Hematopoietic multipotent progenitor cell treated with erythropoietin and hydrocortisone succinate and interleukin-3 and kit ligand, for 6 days (in vitro differentiated cells): Measurements from ENCODE around the gene FMNL2.
A peak's percentile ranks its signal among the peaks of the same experiment; 100 is the strongest.

Source experiments
- DNase-seq: peaks from one replicate; pipeline ENCODE4 v3.0.0-alpha.2; 2015

FMNL2 gene

DNA sequence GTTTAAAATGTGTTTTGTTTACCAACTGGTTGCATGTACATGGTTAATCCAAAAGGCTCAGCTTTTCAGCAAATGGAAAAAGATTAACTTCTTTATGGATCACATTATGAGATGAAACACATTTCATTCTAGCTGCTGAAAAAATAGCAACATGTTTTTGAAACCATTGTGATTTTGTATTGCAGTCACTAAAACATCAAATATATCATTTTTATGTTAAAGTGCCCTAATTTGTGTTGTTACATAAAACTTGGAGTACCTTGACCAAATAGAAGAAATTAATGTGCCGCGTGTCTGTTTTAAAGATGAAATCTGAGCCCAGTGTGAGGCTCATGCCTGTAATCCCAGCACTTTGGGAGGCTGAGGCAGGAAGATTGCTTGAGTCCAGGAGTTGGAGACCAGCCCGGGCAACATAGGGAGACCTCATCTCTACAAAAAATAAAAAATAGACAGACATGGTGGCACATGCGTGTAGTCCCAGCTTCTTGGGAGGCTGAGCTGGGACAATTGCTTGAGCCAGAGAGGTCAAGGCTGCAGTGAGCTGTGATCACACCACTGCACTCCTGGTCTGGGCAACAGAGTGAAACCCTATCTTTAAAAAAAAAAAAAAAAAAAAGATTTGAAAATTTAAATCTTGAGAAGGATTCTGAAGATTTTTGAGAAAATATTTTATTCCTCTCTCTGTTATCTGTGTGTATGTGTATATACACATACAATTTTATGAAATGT is 96.6 kb downstream of the FMNL2 start:
- no peak for DNase-seq

- peak; percentile 39 for DNase-seq
Measured at GRCh38 chr2:152432206-152432653, 97.3 kb downstream of the FMNL2 start.

DNA sequence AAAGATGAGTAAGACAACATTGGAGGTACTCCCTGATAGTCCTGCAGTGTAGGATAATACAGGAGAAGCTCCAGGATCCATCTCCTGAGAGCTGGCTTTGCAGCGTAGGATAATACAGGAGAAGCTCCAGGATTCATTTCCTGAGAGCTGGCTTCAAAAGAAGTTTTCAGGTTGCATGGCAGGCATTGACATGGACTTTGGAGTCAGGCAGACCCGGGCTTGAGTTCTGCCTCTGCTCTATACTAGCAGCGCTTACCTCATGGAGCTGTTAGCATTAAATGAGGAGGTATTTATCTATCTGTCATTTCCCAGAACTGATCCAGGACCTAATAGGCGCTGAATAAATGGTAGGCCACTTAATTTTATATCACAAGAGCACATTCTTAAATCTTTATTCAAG is 97.8 kb downstream of the FMNL2 start:
- no peak for DNase-seq

GRCh38 chr2:152433289-152433688 is 98.3 kb downstream of the FMNL2 start:
- no peak for DNase-seq

DNA sequence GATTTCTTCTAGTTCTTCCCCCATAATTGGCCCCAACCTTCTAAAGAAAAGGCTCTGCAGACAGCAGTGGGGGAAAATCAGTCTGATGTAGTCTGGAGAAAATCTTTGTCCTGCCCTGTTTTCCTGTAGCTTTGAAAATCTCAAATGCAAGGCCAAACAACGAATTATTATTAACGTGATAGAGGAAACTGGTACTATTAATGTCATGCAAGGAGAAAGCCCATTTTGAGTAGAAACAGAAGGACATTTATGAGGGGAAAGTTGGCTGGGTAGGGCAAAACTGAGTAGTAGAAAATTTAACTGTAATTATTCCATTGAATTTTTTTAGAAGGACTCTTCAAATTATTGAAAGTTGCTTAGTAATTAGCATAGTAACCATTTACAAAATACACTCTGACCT is 98.8 kb downstream of the FMNL2 start:
- no peak for DNase-seq

GRCh38 chr2:152434395-152435182 is 99.6 kb downstream of the FMNL2 start:
- DNase-seq: no peak

- no peak for DNase-seq
Measured at GRCh38 chr2:152436148-152436547, 101.2 kb downstream of the FMNL2 start.

GRCh38 chr2:152437276-152438108 is 102.5 kb downstream of the FMNL2 start:
- no peak for DNase-seq

GRCh38 chr2:152440049-152440448 is 105.1 kb downstream of the FMNL2 start:
- DNase-seq: no peak

DNA sequence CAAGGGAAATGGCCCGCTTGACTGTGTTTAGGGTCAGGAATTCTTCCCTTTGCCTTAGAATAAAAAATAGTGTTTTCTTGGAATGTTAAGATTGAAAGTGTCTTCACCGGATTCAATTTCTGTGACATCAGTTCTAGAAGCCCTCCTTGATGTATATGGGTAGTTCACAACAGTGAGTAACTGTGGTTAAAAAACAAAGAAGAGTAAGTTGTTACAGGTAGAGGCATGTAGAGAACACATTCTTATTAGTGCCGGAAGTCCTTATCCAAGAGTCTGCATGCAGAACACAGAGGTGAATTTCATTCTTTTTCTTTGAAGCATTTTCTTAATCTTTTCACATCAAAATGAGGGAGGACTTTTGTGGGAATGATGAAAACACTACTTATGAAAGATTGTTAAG is 105.5 kb downstream of the FMNL2 start:
- DNase-seq: no peak

DNA sequence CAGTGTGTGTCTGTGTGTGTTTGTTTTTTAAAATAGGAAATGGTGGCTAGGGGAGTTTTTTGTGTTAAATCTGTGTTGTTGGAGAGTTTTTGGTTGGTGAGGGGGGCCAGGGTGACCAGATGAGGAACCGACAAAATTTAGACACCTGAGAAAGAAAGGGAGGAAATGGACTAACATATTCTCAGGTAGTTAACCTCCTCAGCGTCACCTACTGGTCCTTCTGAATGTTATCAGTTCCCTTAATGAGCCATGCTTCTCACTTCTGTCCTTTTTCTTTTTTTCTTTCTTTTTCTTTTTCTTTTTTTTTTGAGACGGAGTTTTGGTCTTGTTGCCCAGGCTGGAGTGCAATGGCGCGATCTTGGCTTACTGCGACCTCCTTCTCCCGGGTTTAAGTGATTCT is 107.0 kb downstream of the FMNL2 start:
- no peak for DNase-seq

- no peak for DNase-seq
Measured at GRCh38 chr2:152443771-152444170, 108.8 kb downstream of the FMNL2 start.

DNA sequence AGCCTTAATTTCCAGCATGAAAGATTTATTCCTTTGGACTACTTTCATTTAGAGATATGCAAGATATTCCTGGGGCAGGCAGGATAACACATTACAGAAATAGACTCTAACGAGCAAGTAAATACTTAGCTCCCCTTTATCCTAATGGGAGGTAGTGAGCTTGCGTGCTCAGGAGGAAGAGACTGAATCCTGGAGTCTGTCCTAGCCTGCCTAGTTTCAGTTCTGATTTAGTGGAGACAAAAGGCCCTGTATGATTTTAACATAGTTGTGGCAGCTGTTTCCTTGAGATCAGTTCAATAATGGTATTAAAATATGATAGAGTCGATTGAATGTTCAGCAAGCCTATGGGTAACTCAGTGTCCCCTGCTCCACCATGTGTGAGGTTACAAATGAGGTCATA is 109.5 kb downstream of the FMNL2 start:
- DNase-seq: no peak

DNA sequence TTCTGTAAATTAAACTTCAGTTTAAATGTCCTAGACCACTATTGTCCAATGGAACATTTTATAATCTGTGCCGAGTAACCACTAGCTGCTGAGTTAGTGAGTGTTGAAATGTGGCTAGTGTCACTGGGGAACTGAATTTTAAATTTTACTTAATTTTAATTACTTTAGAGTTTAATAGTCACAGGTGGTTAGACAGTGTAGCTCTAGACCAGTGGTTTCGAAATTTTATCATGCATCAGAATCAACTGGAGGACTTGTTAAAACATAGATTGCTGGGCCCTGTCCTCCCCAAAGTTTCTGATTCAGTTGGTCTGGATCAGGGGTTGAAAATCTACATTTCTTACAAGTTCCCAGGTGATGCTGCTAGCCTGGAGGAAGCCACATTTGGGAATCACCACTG is 110.4 kb downstream of the FMNL2 start:
- DNase-seq: no peak

- DNase-seq: no peak
Measured at GRCh38 chr2:152445791-152446201, 110.8 kb downstream of the FMNL2 start.

DNA sequence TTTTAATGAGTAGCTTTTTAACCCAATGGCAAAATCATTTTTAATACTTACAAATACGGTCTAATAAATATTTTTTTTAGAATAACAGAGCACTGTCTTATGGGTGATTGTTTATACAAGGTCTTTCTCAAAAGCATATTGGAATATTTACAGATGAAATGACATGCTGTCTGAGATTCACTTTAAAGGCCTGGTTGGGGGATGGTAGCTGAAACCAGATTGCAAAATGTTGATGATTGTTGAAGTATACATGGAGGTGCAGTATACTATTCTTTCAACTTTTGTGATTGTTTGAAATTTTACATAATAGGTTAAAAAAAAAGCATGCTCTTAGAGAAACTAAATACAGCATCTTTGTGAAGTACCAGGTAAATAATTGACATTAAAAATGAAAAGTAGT is 111.2 kb downstream of the FMNL2 start:
- no peak for DNase-seq

- no peak for DNase-seq
Measured at GRCh38 chr2:152447897-152448296, 112.9 kb downstream of the FMNL2 start.

- DNase-seq: no peak
Measured at GRCh38 chr2:152448606-152449005, 113.6 kb downstream of the FMNL2 start.

- no peak for DNase-seq
Measured at GRCh38 chr2:152449578-152449977, 114.6 kb downstream of the FMNL2 start.

GRCh38 chr2:152450176-152450575 is 115.2 kb downstream of the FMNL2 start:
- DNase-seq: no peak

- no peak for DNase-seq
Measured at GRCh38 chr2:152452256-152452973, 117.4 kb downstream of the FMNL2 start.

DNA sequence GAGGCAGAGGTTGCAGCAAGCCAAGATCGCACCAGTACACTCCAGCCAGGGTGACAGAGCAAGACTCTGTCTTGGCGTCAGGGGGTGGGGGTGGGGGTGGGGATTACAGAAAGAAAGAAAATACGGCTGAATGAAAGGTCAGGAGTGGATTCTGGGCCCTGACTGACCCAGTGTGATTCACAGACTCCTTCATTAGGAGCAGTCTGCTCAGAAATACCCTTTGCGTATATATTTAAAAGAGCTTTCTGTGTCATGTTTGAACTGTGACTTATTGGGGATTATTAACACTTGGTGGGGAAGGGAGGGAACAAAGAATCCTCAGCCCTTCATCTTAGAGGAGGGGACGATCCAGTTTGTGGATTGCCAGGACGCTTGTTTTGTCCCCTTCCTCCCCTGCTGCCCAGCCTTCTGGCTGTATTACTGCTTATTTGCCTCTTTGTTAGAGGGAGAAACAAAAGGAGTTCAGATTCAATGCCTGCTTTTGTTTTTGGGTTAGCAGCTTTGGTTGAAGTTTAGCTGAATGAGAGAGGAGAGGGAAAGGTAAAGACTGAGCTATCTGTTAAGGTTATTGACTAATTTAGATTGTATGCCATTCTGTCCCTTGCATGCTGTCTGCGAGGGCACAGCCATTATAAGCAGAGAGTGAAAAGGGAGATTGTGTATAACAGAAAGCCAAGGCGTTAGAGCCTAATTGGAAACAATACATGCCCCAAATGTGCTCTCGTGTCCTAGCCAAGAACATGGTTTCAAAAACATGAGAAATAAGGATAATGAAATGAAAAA is 118.3 kb downstream of the FMNL2 start:
- DNase-seq: no peak
